Tibial nerve (tissue), 4 donors: ENCODE data around the gene ANAPC15.

ENCODE experiments used
- EP300 ChIP-seq, 2 donors: sonication (generic); formaldehyde crosslinking; IDR thresholded peaks; one replicate each; pipeline ENCODE4 v1.6.1; 2017; ENCODE audit warnings: antibody characterized with exemption in 2 of 2, mild to moderate bottlenecking in 1 of 2
- POLR2A ChIP-seq, 2 donors: fragments of 450-650 bp; IDR thresholded peaks; one replicate each; pipeline ENCODE4 v1.6.1; 2017; ENCODE audit warnings: antibody characterized with exemption in 2 of 2, mild to moderate bottlenecking in 2 of 2, moderate library complexity in 2 of 2
- TF ChIP-seq, protein P1 (sequence below), 5 experiments: fragments of 200-600 bp in 3 of 5; fragments of 450-650 bp in 2 of 5; sonication (generic) in 3 of 5; IDR thresholded peaks; one replicate each; pipeline ENCODE4 v1.5.1; 2016 to 2019; ENCODE audit warnings: antibody characterized with exemption in 5 of 5, mild to moderate bottlenecking in 3 of 5, moderate library complexity in 2 of 5

GRCh38 chr11:72091292-72091691 lies 21.2 kb downstream of the ANAPC15 start:
- TF ChIP-seq, protein P1, sequence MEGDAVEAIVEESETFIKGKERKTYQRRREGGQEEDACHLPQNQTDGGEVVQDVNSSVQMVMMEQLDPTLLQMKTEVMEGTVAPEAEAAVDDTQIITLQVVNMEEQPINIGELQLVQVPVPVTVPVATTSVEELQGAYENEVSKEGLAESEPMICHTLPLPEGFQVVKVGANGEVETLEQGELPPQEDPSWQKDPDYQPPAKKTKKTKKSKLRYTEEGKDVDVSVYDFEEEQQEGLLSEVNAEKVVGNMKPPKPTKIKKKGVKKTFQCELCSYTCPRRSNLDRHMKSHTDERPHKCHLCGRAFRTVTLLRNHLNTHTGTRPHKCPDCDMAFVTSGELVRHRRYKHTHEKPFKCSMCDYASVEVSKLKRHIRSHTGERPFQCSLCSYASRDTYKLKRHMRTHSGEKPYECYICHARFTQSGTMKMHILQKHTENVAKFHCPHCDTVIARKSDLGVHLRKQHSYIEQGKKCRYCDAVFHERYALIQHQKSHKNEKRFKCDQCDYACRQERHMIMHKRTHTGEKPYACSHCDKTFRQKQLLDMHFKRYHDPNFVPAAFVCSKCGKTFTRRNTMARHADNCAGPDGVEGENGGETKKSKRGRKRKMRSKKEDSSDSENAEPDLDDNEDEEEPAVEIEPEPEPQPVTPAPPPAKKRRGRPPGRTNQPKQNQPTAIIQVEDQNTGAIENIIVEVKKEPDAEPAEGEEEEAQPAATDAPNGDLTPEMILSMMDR (IDR thresholded peaks at IDR 0.05) = peak; percentile 71 to 95 (median 86)
- TF ChIP-seq EP300 (IDR thresholded peaks at IDR 0.05) (peak in 1 of 2 donors; percentile 67), POLR2A (IDR thresholded peaks at IDR 0.05) (no peak)
